NCI-H128 (cell line): ENCODE results near the gene CENPM.

Experiments
- DNase-seq: peaks from one replicate; lab custom pipeline; 2025; ENCODE audit not compliant: unreplicated experiment; lab: John Stamatoyannopoulos, UW

Gene CENPM

GRCh38 chr22:41933411-41934177, 13.4 kb downstream of the CENPM start:
- DNase-seq, result no peak

GRCh38 chr22:41932353-41932752, 14.6 kb downstream of the CENPM start:
- no peak for DNase-seq

- no peak for DNase-seq
Observed at GRCh38 chr22:41931701-41932269, 15.2 kb downstream of the CENPM start.

DNA sequence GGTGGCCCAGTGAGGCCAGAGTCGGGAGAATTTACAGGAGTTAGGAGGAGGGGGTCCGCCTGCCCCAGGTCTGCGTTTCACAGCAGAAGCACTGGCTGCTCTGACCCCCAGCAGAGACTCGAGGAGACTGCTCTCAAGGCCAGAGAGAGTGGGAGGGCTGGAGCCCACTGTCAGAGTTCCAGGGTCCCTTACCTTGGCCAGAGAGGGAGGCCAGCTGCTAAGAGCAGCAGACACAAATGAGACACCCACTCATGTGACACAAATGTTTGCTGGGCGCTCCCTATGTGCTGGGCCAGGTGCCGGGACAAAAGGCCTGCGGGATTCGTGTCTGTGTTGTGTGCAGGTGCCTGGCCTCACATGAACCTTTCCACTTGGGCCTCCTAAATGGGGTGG, 17.5 kb downstream of the CENPM start:
- DNase-seq, result no peak

GRCh38 chr22:41928593-41929417, 18.1 kb downstream of the CENPM start:
- DNase-seq, result no peak

DNA sequence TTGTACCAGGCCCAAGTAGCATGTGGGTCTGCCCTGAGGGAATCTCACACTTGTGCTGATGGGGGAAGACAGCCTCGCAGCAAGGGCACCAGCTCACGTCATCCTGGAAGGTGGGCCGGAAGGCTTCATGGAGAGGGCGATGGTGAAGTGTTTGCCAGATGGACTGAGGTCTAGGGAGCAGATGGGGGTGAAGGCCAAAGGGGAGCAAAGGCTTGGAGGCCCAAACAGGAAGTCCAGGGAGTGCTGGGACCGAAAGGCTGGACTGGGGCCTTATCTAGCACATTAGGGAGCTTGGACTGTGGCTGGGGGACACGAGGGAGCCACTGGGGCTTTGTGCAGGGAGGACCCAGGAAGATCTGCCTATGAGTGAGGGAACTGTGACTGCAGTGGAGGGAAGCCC, 19.1 kb downstream of the CENPM start:
- no peak for DNase-seq

DNA sequence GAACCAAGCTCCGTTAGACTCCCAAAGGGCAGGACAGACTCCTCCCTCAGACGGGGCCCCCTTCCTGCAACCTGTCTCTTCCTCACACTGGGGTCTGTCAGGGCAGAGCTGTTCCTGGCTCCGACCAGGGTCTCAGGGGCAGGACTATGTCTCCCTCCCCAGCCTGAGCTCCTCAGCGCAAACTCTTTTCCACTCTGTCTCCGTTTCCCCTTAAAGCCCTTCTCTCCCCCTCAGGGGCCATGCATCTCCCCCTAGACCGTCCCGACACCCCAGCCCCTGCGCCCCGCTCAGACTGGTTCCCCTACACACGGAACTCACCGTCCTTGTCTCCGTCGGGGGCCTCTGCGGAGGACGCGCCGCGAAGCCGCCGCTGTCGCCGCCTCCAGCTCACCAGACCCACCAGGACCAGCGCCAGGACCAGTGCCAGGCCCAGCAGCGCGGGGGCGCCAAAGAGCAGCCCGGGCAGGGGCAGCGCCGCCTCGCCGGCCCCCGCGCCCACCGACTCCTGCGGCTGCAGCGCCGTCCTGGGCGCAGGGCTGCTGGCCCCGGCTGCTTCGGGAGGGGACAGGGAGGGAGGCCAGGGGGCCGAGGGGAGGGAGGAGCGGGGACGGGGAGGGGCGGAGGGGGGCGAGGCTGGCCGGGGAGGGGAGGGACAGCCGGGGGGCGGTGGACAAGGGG, 21.0 kb downstream of the CENPM start:
- DNase-seq, result peak; percentile 17

DNA sequence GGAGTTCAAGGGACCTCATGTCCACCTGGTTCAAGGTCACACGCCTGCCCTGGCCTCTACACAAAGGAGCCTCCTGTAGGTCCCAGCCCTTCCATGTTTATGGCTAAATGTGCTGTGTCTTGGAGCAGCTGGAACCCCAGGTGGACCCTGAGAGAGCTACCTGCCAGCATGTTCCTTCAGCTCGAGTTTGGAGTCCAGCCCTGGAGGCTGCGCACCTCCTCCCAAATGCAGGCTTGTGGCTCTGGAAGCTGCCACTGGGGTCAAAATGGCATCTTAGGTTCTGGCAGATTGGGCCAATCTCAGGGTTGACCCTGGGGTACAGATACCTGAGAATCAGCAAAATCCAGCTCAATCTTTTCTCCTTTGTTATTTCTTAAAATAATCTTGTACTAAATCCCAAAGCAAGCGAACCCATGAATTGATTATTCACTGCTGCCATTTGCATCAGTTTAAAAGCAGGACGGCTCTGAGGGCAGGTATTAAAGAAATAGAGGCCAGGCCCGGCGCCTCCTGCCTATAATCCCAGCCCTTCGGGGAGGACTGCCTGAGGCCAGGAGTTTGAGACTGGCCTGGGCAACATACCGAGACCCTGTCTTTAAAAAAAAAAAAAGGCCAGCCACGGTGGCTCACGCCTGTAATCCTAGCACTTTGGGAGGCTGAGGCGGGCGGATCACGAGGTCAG, 23.2 kb downstream of the CENPM start:
- DNase-seq, result no peak

DNA sequence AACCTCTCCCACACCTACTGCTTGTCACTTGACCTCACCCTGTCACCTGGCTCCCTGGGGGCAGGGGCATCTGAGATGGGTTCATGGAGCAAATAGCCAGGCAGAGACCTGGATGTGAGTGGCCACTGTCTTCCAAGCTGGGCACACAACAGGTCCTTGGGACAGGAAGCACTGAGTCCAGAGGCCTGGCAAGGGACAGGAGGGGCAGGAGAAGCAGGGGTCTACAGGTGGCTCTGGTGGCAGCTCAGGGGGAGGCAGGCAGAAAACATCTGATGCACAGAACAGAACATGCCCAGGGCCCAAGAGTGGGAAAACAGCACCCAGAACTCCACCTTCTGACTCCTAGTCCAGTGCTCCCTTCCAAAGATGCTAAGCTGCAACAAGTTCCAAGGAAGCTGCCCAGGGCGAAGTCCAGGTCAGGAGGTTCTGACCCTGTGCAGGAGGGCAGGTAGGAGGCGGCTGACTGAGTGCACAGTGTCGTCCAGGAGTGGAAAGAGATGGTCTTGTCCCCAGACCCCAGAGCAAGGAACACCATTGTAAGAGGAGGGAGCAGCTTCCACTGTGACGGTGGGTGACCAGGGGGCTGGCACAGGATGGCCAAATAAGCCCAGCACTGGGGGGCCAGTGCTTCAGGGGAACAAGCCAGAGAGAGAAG, 23.9 kb downstream of the CENPM start:
- DNase-seq, result no peak

- no peak for DNase-seq
Observed at GRCh38 chr22:41922328-41922727, 24.6 kb downstream of the CENPM start.

GRCh38 chr22:41920271-41920976, 26.5 kb downstream of the CENPM start:
- DNase-seq, result no peak

DNA sequence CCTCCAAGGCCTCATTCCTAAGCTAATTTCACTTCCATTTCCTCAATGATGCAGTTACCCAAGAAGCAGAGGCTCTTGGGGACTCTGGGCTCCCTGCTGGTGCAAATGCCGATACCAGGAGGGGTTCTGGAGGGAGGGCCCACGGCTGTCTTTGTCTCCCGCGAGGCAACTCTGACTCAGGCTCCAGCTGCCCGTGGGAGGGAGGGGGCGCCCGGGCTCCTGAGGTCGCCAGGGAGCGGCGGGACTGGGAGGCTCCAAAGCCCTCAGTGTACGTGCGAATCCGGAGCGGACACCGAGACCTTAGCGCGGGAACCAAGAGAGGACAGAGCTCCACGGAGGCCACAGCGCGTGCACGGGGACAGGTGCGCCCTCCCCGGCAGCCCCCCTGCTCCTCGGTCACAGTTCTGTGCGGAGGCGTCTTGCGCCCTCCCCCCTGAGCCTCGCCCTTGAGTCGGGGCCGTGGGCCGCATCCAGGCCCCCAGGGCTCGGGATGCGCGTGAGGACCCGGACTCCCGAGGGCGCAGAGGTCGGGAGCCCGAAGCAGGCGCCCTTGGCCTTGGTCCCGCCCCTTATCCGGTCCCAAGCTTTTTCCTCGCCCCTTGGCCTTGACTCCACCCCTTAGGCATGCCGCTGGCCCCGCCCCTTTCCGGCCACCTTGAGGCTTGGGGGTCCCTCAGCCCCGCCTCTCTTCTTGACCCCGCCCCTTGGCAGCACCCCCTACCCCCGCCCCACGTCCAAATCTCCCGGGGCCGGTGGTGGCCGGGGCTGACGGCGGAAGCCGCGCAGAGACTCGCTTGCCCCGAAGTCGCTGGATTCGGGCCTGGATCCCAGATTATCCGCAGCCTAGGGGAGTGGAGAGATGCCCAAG, 27.4 kb downstream of the CENPM start:
- DNase-seq, result no peak

DNA sequence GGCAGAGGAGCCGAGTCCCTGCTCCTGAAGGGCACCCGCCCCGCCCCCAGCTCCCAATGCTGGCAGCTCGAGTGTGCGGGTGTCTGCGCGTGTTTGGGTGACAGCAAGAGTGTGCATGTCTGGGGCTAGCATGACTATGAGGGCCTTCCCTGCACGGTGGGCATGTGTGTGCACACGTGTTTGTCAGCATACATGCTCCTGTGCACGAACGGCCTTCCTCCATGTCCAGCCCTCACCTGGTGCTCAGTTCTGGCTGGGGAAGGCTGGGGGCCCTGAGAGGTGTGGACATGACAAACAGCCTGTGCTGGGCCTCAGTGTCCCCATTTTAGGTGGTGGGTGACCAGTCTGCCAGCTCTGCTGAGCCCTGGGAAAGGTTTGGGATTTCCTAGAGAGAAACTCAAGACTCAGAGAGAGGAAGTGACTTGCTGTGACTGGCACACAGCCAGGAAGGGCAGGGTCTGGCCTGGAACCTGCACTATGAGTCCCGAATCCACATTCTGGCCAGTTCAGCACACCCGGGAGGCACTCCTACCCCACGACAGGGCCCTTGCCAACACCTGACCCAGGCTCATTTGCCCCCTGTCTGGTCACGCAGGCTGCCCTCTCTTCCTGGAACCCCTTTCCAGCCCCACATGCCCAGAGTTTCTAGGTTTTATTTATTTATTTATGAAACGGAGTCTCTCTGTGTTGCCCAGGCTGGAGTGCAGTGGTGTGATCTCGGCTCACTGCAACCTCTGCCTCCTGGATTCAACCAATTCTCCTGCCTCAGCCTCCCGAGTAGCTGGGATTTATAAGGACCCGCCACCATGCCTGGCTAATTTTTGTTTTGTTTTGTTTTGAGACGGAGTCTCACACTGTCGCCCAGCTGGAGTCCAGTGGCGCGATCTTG, 28.8 kb downstream of the CENPM start:
- no peak for DNase-seq

DNA sequence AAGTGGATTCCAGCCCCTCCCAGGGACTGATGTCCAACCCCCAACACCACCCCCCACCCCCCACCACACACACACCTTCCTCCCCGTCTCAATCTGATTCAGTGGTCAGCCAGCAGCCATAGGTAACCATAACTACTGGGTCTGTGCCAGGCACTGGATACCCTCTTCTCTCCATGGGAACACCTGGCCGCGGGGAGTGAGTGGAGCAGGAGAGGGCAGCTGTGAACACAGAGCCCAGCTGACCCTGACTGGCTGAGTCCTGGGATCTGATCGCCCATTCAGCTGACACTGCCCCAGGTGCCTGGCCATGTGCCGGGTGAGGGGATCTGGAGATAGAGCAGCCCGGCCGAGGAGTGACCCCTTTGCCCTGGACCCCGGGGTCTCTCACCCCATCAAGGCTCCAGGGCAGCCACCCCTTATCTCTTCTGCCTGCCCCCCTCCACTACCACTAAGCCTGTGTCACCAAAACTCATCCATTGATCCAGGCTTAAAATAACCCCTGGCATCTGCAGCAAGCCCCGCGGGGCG, 29.5 kb downstream of the CENPM start:
- DNase-seq, result no peak

GRCh38 chr22:41916745-41917358, 30.1 kb downstream of the CENPM start:
- no peak for DNase-seq

- DNase-seq, result no peak
Observed at GRCh38 chr22:41915786-41916493, 31.0 kb downstream of the CENPM start.
